ENCODE results near the gene NR3C2. TPM values are rescaled to one million over a fixed set of nuclear protein-coding genes. Genes with fewer than 3 reads are reported as not detected.

The NR3C2 gene
- total RNA-seq, 2 experiments from 2014 or later: 2.0 to 5.2 TPM

- H4K20me1 ChIP-seq (ENCODE audit: insufficient read depth, low read length): no peaks in the 10 kb centered on the region
- H3K36me3 ChIP-seq (ENCODE audit: insufficient read depth, low read length): no peaks in the 10 kb centered on the region
- no peak overlapping the region for H2AFZ ChIP-seq (ENCODE audit: low read length)
- ChIA-PET POLR2A (no interaction called here), CTCF (ENCODE audit: unreplicated experiment) (no interaction called here)
- no TSS peak for BruUV-seq (replicated peaks)
- H3K9me2 ChIP-seq (ENCODE audit: insufficient read depth, low read length): no peaks in the 10 kb centered on the region
- H3K4me2 ChIP-seq (ENCODE audit: low read length): no peak overlapping the region
- H3K4me3 ChIP-seq (ENCODE audit: low read depth, low read length, poor library complexity, severe bottlenecking): no peak overlapping the region
- no peaks in the 10 kb centered on the region for H3K9me3 ChIP-seq (ENCODE audit: low read length)
- TF ChIP-seq EZH2phosphoT487 (IDR thresholded peaks at IDR 0.05; ENCODE audit: borderline replicate concordance, low read depth, low read length): no peak
- TF ChIP-seq CTCF (conservative IDR thresholded peaks at IDR 0.05; ENCODE audit: low read length): no peak
- H3K4me1 ChIP-seq (ENCODE audit: insufficient read depth, low read length, poor library complexity, severe bottlenecking): no peaks in the 10 kb centered on the region
- intact Hi-C loops (cut with micrococcal nuclease; ENCODE audit: unreplicated experiment): no loop called here
- no peaks in the 10 kb centered on the region for H3K79me2 ChIP-seq (ENCODE audit: insufficient read depth, low read depth, low read length)
- no peak overlapping the region for H3K27ac ChIP-seq (ENCODE audit: low read depth, low read length, poor library complexity, severe bottlenecking)
- no peak for DNase-seq (ENCODE audit: low spot score)
These were observed 198.4 kb downstream of the NR3C2 start for GRCh38 chr4:148243837-148244236.

DNA sequence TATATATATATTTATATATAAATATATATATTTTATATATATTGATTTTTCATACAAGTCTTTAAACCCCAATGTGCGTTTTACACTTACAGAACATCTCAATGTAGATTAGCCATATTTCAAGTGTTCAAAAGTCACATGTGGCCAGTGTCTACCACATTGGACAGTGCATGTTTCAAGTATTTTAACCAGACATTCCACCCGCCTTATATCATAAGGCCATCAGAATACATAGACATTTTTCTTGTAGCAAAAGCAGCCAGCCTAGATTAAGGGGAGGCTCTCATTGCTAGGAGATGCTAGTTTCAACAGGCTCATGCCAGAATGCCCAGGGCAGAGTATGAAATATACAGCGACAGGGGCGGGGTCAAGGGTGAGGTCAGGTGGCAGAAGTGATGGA is 202.0 kb downstream of the NR3C2 start:
- DNase-seq (ENCODE audit: low spot score): no peak
- Histone ChIP-seq H3K9me3 (ENCODE audit: low read length) (no peaks in the 10 kb centered on the region), H3K4me1 (ENCODE audit: insufficient read depth, low read length, poor library complexity, severe bottlenecking) (no peaks in the 10 kb centered on the region), H3K36me3 (ENCODE audit: insufficient read depth, low read length) (no peaks in the 10 kb centered on the region), H3K9me2 (ENCODE audit: insufficient read depth, low read length) (no peaks in the 10 kb centered on the region), H3K27ac (ENCODE audit: low read depth, low read length, poor library complexity, severe bottlenecking) (no peak overlapping the region), H3K4me2 (ENCODE audit: low read length) (no peak overlapping the region), H3K4me3 (ENCODE audit: low read depth, low read length, poor library complexity, severe bottlenecking) (no peak overlapping the region), H4K20me1 (ENCODE audit: insufficient read depth, low read length) (no peaks in the 10 kb centered on the region), H2AFZ (ENCODE audit: low read length) (no peak overlapping the region), H3K79me2 (ENCODE audit: insufficient read depth, low read depth, low read length) (no peaks in the 10 kb centered on the region)
- TF ChIP-seq EZH2phosphoT487 (IDR thresholded peaks at IDR 0.05; ENCODE audit: borderline replicate concordance, low read depth, low read length): no peak
- no peak for TF ChIP-seq CTCF (conservative IDR thresholded peaks at IDR 0.05; ENCODE audit: low read length)
- intact Hi-C loops (cut with micrococcal nuclease; ENCODE audit: unreplicated experiment): no loop called here
- ChIA-PET CTCF (ENCODE audit: unreplicated experiment) (no interaction called here), POLR2A (interaction anchor here (1.1 kb wide), 1 partner anchor 46 kb away, joined by 3 read pairs; no protein-coding TSS in a partner anchor)
- BruUV-seq (replicated peaks): no TSS peak

DNA sequence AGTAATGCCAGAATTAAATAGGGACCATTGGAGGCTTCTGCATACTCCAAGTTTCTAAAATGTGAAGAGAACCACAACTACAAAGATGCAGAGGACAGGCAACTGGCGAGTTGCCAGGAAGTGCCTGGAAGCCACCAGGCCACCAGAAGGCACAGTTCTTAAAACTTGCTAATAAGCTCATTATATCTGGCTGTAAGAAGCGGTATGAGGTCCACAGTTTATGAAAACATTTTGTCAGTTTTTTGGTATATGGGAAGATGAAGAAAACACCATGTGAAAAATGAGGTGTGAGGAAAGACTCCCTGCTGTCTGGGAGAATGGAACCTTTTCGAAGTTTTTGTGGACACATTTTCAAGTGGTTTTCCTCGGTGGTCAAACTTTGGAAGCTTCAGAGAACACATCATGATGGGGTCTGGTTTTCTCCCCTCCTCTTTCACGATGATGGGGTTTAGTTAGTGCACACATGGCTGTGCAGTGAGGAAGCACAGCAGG is 202.7 kb downstream of the NR3C2 start:
- CTCF ChIA-PET (ENCODE audit: unreplicated experiment): no interaction called here

More for the DNA sequence above, 202.7 kb downstream of the NR3C2 start:
- TF ChIP-seq CTCF (conservative IDR thresholded peaks at IDR 0.05; ENCODE audit: low read length) (no peak), EZH2phosphoT487 (IDR thresholded peaks at IDR 0.05; ENCODE audit: borderline replicate concordance, low read depth, low read length) (no peak)
- H3K4me2 ChIP-seq (ENCODE audit: low read length): no peak overlapping the region
- POLR2A ChIA-PET: interaction anchor here (1.2 kb wide), 1 partner anchor 10 kb away, joined by 3 read pairs; no protein-coding TSS in a partner anchor
- H3K4me3 ChIP-seq (ENCODE audit: low read depth, low read length, poor library complexity, severe bottlenecking): no peak overlapping the region
- no peaks in the 10 kb centered on the region for H4K20me1 ChIP-seq (ENCODE audit: insufficient read depth, low read length)
- no peaks in the 10 kb centered on the region for H3K4me1 ChIP-seq (ENCODE audit: insufficient read depth, low read length, poor library complexity, severe bottlenecking)
- H3K79me2 ChIP-seq (ENCODE audit: insufficient read depth, low read depth, low read length): no peaks in the 10 kb centered on the region
- no peak for DNase-seq (ENCODE audit: low spot score)
- no peak overlapping the region for H2AFZ ChIP-seq (ENCODE audit: low read length)
- no peak overlapping the region for H3K27ac ChIP-seq (ENCODE audit: low read depth, low read length, poor library complexity, severe bottlenecking)
- no peaks in the 10 kb centered on the region for H3K9me3 ChIP-seq (ENCODE audit: low read length)
- H3K9me2 ChIP-seq (ENCODE audit: insufficient read depth, low read length): no peaks in the 10 kb centered on the region
- intact Hi-C loops (cut with micrococcal nuclease; ENCODE audit: unreplicated experiment): no loop called here
- BruUV-seq (replicated peaks): no TSS peak
- H3K36me3 ChIP-seq (ENCODE audit: insufficient read depth, low read length): no peaks in the 10 kb centered on the region

Measured in OCI-LY7 (cell line).